B cell (primary cell): Measurements from ENCODE around the gene IGSF1.

ENCODE experiments used
- EZH2 ChIP-seq: IDR thresholded peaks from 2 replicates; pipeline ENCODE4 v1.6.1; 2012; ENCODE audit warnings: borderline replicate concordance, low read depth, mild to moderate bottlenecking, moderate library complexity, low read length; ENCODE audit not compliant: insufficient read depth, poor library complexity, severe bottlenecking
- TF ChIP-seq, protein P1 (sequence below): fragments of 200-600 bp; IDR thresholded peaks from one replicate; pipeline ENCODE4 v1.8.0; 2022; ENCODE audit warnings: antibody characterized with exemption, mild to moderate bottlenecking

- TF ChIP-seq, protein P1, sequence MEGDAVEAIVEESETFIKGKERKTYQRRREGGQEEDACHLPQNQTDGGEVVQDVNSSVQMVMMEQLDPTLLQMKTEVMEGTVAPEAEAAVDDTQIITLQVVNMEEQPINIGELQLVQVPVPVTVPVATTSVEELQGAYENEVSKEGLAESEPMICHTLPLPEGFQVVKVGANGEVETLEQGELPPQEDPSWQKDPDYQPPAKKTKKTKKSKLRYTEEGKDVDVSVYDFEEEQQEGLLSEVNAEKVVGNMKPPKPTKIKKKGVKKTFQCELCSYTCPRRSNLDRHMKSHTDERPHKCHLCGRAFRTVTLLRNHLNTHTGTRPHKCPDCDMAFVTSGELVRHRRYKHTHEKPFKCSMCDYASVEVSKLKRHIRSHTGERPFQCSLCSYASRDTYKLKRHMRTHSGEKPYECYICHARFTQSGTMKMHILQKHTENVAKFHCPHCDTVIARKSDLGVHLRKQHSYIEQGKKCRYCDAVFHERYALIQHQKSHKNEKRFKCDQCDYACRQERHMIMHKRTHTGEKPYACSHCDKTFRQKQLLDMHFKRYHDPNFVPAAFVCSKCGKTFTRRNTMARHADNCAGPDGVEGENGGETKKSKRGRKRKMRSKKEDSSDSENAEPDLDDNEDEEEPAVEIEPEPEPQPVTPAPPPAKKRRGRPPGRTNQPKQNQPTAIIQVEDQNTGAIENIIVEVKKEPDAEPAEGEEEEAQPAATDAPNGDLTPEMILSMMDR = no peak
- TF ChIP-seq EZH2 = no peak
Measured at GRCh38 chrX:131279617-131280016, 9.5 kb downstream of the IGSF1 start.
